ENCODE measurements around the gene ZNF236.

- TF ChIP-seq POLR2A (IDR thresholded peaks at IDR 0.05; ENCODE audit: low read depth, low read length) (no peak), CTCF (IDR thresholded peaks at IDR 0.05; ENCODE audit: extremely low read depth in 1 of 2, insufficient read depth in 1 of 2, low read depth in 1 of 2, low read length in 2 of 2) (no peak)
Measured at GRCh38 chr18:77015169-77015568, 192.8 kb downstream of the ZNF236 start.

All from endothelial cell of umbilical vein (primary cell).